A549 (cell line): Measurements from ENCODE around the gene CTNNA3.

Source experiments
- BCL3 ChIP-seq: fragments of >200 bp; sonication (Bioruptor Twin); formaldehyde crosslinking; IDR thresholded peaks from 3 replicates; pipeline ENCODE4 v1.6.1; 2016
- CTCF ChIP-seq: fragments of >200 bp; sonication (Bioruptor Twin); formaldehyde crosslinking; IDR thresholded peaks from 3 replicates; pipeline ENCODE4 v1.5.1; 2016
- HOXB13 ChIP-seq: fragments of 250-450 bp; sonication (Bioruptor Pico); IDR thresholded peaks from 2 replicates; pipeline ENCODE4 v1.5.0; 2020; ENCODE audit warnings: low read depth, mild to moderate bottlenecking, moderate library complexity
- MAZ ChIP-seq: fragments of 150-350 bp; IDR thresholded peaks from 2 replicates; pipeline ENCODE4 v1.6.1; 2014; ENCODE audit warnings: antibody characterized with exemption, low read depth, low read length, borderline replicate concordance
- MYC ChIP-seq: IDR thresholded peaks from 2 replicates; pipeline ENCODE4 v1.6.1; 2012; ENCODE audit warnings: mild to moderate bottlenecking, inconsistent platforms, low read length, improper control_type of control experiment, borderline replicate concordance
- RAD21 ChIP-seq, 2 experiments: fragments of >200 bp in 1 of 2; sonication (Bioruptor Twin) in 1 of 2; formaldehyde crosslinking in 1 of 2; IDR thresholded peaks in 1 of 2; conservative IDR thresholded peaks in 1 of 2; 2 replicates in 1 of 2; 3 replicates in 1 of 2; pipeline ENCODE4 v1.6.1; 2012 to 2018; ENCODE audit warnings: inconsistent platforms in 1 of 2
- RFX5 ChIP-seq: fragments of 450-650 bp; IDR thresholded peaks from 2 replicates; pipeline ENCODE4 v1.7.1; 2014; ENCODE audit warnings: antibody characterized with exemption, mild to moderate bottlenecking, moderate library complexity
- RNF2 ChIP-seq: fragments of 200-600 bp; sonication (generic); IDR thresholded peaks from 2 replicates; pipeline ENCODE4 v1.6.1; 2016; ENCODE audit warnings: low read depth, mild to moderate bottlenecking, antibody characterized with exemption, moderate library complexity, borderline replicate concordance

- TF ChIP-seq RAD21 (conservative IDR thresholded peaks at IDR 0.05 in 1 of 2, IDR thresholded peaks at IDR 0.05 in 1 of 2) (no peak), RNF2 (no peak), CTCF (no peak), RFX5 (no peak), MYC (no peak), BCL3 (no peak), HOXB13 (CRISPR knock-in tag) (no peak), MAZ (no peak)
These were observed 168.6 kb downstream of the CTNNA3 start for GRCh38 chr10:67527351-67527750.
